Fibroblast of pulmonary artery (primary cell): ENCODE results near the gene BMP8A.
"Not testable (repeated sequence)": the region's sequence is repeated elsewhere in the genome, so short reads cannot be mapped to it uniquely, and the experiment has no call there.

Source experiments
- DNase-seq: peaks from one replicate; pipeline ENCODE4 v3.0.0-alpha.2; 2010; ENCODE audit warnings: low read depth
- H3K4me3 ChIP-seq: replicated peaks from 2 replicates; pipeline ENCODE4 v1.5.1; 2011; ENCODE audit warnings: low read depth, mild to moderate bottlenecking, control low read depth, low read length, moderate library complexity
- TF ChIP-seq, protein P1 (sequence below): IDR thresholded peaks from 2 replicates; pipeline ENCODE4 v1.5.1; 2011; ENCODE audit warnings: mild to moderate bottlenecking, control low read depth, low read length, inconsistent platforms; ENCODE audit errors: missing control alignments

BMP8A gene

DNA sequence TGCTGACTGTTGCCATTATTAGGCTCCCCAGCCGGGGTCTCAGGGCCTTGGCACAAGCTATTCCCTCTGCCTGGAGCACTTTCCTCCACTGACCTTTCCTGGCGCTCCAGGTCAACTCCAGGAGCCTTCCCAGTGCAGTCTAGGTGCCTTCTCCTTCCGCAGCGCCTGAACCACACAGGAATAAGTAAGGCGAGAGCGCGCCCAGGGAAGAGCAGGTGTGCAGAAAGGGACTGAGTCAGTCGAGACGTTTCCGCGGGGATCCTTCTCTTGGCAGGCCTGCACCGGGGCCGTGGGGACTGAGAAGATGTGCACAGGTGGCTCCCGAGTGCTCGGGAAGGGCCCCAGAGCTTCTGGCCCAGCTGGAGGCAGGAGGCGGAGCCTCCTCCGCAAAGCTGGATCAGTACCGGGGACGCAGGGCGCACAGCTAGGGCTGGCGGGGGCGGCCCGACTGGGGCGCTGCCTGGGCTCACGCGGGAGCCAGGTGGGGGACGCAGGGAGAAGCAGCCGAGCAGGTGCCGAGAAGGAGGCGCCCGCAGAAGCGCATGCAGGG lies 765 bp upstream of the BMP8A start:
- H3K4me3 ChIP-seq, result no peak overlapping the region
- TF ChIP-seq, protein P1, sequence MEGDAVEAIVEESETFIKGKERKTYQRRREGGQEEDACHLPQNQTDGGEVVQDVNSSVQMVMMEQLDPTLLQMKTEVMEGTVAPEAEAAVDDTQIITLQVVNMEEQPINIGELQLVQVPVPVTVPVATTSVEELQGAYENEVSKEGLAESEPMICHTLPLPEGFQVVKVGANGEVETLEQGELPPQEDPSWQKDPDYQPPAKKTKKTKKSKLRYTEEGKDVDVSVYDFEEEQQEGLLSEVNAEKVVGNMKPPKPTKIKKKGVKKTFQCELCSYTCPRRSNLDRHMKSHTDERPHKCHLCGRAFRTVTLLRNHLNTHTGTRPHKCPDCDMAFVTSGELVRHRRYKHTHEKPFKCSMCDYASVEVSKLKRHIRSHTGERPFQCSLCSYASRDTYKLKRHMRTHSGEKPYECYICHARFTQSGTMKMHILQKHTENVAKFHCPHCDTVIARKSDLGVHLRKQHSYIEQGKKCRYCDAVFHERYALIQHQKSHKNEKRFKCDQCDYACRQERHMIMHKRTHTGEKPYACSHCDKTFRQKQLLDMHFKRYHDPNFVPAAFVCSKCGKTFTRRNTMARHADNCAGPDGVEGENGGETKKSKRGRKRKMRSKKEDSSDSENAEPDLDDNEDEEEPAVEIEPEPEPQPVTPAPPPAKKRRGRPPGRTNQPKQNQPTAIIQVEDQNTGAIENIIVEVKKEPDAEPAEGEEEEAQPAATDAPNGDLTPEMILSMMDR, result no peak
- DNase-seq, result no peak

DNA sequence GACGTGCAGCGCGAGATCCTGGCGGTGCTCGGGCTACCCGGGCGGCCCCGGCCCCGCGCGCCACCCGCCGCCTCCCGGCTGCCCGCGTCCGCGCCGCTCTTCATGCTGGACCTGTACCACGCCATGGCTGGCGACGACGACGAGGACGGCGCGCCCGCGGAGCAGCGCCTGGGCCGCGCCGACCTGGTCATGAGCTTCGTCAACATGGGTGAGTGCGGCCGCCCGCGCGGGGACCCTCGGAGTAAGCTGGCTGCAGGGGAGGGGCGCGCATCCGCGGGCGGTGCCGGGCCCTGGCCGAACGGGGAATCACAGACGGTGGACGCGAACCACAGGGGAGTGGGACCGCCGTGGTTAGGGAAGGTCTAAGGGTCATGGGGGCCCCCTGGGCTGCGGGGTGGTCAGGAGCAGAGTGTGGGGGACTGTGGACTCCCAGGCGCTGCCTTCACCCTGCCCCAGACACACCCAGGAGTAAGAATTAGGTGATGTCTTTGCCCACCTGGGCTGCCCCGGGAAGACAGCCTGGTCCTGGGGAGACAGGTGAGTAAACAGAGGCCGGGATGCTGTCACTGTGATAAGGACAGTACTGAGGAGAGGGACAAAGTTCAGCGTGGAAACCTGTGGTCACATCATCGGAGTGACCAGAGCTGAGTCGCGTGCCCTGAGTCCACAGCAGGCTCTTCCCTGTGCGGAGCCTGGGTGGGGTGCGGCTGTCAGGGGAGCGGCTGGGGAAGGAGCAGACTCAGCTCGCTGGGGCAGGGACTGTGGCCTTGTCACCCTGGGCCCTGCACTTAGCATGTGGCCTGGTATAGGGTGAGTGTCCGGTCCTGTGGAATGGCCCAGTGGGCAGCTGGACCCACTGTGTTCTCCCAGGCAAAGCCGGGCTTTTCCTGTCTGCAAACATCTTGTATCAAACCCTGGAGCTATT lies 944 bp downstream of the BMP8A start:
- not testable (repeated sequence) for H3K4me3 ChIP-seq, DNase-seq

DNA sequence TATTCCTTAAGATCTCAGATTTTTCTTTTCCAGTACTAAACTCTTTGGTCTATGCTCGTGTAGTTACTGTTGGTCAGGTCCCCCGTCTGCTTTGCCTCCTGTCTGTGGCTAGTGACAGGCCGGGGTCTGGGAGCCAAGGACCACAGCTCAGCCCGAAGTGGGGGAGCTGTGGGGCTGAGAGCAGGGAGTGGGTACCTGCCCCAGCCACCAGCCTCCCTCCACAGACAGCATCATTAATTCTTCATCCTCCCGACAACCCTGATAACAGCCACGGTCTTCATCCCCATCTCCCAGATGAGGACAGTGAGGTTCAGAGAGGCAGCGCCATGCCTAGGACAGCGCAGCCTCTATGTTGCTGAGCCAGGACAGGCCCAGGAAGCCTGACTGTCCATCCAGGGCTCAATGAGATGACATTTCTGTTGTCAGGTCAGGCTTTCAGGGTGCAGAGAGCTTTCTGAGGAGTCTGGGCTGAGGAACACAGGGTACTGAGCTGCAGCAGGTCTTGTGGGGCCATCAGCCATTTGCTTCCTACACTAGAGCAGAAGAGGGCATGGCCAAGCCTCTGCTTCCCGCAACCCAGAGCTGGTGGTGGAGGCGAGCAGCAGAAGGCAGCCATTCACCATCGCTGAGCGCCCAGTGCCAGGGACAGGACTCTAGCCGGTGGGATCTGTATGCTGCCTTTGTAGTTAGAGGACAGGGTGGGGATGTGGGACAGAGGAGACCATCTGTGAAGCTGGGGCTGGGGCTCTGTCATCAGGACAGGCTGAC lies 1.8 kb downstream of the BMP8A start:
- DNase-seq, H3K4me3 ChIP-seq: not testable (repeated sequence)

DNA sequence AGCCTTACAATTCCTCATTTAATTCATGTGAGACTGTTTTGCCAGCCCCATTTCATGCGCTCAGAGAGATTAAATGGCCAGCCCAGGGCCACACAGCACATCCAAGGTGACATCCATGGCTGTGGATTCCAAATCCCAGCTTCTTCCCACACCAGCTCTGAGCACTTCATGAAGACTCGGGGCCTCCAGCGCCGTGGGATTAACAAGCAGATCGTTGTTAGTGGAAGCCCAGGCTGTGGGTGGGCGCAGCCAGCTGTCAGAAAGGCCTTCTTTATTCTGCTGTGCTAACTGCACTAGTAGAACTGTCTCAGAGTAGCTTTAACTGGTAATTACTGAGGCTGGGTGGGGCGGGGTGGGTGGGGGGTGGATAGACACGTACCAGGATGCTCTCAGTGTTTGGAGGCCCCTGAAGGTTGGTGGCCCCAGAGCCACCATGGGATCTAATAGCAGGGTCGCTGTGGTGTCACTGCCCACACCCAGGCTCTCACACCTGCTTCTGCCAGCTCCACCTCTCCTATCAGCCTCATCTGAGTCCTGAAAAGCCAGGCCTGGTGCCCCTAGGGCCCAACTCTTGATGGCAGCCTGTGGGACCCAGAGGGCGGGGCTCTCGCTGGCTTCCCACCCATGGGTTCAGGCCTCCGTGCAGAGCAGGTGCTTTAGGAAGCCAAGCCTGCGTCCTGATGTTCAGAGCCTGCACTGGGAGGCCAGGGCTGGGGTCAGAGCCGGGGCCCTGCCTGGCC lies 3.4 kb downstream of the BMP8A start:
- no peak overlapping the region for H3K4me3 ChIP-seq
- TF ChIP-seq, protein P1, result no peak
- no peak for DNase-seq

DNA sequence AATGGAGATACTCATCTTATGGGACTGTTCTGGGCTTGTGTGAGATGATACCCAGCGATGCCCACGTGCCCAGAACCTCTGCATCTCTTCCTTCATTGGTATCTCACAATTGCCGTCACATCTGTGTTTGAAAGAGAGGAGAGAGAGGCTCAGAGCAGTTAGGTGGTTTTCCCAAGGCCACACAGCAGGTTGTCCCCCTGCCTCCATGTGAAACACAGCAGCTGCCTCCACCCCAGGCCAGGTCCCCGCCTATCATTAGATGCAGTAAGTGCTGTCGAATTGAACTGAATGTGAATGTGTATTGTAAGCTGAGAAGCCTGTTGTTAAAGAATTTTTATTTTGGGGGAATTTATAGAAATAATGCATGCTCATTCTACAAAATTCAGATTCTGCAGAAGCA lies 5.1 kb downstream of the BMP8A start:
- not testable (repeated sequence) for H3K4me3 ChIP-seq, DNase-seq

DNA sequence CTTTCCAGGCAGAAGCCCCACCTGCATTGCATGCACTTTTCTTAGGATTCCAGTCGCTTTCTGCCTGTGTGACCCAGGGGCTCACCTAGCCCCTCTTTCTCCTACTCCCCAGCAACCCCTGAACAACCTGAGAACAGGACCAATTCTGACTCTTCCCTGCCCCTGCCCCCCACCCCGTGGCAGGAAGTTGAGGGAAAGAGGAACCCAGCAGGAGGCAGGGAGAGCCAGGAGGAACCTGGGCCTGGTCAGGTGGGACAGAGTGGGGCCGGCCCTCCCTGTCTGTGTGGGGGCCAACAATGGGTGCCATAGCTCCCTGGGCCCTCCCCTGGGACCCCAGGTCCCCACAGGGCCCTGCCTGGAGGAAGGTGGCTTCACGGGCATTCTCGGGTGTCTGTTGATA lies 6.1 kb downstream of the BMP8A start:
- no peak for DNase-seq
- TF ChIP-seq, protein P1, result no peak
- H3K4me3 ChIP-seq, result no peak overlapping the region

DNA sequence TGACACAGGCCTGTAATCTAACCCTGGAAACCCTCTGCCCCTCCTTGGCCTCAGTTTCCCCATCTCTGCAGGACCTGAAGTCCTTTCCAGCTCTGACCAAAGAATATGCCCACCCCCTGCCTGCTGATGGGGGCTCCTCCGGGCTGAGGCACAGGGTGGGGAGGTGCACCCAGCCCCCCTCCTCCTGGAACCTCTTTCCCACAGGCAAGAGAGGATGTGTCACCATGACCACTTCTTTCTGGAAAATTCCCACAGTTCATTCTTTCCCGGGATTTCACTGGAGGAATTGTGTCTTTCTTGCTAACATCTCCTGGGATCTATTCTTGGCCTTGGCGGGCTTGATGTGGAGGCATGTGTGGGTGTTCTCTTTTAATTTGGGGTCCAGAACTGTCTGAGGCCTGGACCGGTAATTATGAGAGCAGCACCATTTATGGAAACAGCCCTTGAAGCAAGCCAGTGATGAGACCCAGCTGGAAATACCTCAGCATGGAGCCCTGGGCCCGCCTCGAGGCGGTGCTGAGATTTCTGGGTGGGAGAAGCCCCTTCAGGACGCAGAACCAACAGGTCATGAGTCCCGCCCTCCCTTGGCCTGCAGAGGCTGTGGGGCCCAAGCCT lies 6.8 kb downstream of the BMP8A start:
- H3K4me3 ChIP-seq, DNase-seq: not testable (repeated sequence)

DNA sequence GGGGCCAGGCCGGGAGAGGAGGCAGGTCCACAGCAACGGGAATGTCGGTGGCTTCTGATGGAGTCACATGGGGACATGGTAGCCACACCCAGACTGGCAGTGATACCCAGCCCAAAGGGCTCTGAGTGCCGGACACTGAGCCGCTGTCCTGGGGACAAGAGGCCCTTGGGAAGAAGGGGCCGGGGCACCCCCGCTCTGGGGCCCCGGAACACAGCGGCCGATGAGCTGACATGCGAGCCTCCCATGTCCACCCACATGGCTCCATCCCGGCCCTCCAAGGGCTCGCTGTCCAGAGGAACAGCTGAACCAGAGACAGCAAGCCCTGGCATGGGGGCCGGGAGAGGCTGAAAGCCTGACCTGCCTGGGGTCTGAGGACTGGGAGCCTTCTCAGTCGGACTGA lies 7.4 kb downstream of the BMP8A start:
- DNase-seq, H3K4me3 ChIP-seq: not testable (repeated sequence)

DNA sequence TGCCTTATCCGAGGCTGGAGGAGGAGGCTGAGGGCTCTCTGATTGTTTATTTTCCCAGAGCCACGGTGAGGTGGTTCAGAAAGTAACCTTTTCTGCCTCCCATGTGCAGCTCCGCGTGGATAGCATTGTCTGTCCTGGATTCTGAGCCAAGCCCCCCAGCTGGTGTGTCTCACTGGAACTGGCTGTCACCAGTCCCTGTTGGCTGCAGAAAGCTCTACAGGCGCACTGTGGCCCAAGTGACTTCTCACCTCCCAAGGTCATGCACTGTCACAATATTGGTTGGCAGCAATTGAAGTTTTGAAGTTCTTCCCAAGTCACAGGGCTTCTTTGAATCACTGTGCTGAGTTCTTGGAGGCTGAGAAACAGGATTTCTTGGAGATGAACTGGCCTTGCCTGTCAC lies 8.2 kb downstream of the BMP8A start:
- DNase-seq, result no peak
- no peak overlapping the region for H3K4me3 ChIP-seq
- TF ChIP-seq, protein P1, result no peak
